Fibroblast of skin of left biceps (primary cell): ENCODE data around the gene NCCRP1.

ENCODE experiments used
- DNase-seq, 2 experiments: peaks; one replicate each; pipeline ENCODE4 v3.0.0-alpha.2; 2013; ENCODE audit warnings: low read depth in 2 of 2

Gene NCCRP1

GRCh38 chr19:39180749-39181148 lies 16.0 kb upstream of the NCCRP1 start:
- DNase-seq: no peak

GRCh38 chr19:39181500-39182173 lies 15.1 kb upstream of the NCCRP1 start:
- no peak for DNase-seq

- no peak for DNase-seq
These were observed 14.6 kb upstream of the NCCRP1 start for GRCh38 chr19:39182174-39182505.

- DNase-seq: peak in 1 of 2 experiments; percentile 1
These were observed 13.7 kb upstream of the NCCRP1 start for GRCh38 chr19:39183104-39183503.

GRCh38 chr19:39186391-39186790 lies 10.4 kb upstream of the NCCRP1 start:
- no peak for DNase-seq

GRCh38 chr19:39187552-39187943 lies 9.2 kb upstream of the NCCRP1 start:
- no peak for DNase-seq

GRCh38 chr19:39188960-39189359 lies 7.8 kb upstream of the NCCRP1 start:
- DNase-seq: no peak

GRCh38 chr19:39190768-39191167 lies 6.0 kb upstream of the NCCRP1 start:
- DNase-seq: no peak

GRCh38 chr19:39192846-39193245 lies 3.9 kb upstream of the NCCRP1 start:
- DNase-seq: no peak

GRCh38 chr19:39193803-39194202 lies 3.0 kb upstream of the NCCRP1 start:
- DNase-seq: no peak

- no peak for DNase-seq
These were observed 1.8 kb upstream of the NCCRP1 start for GRCh38 chr19:39194832-39195542.

GRCh38 chr19:39195755-39196154 lies 1.0 kb upstream of the NCCRP1 start:
- no peak for DNase-seq

- DNase-seq: no peak
These were observed 444 bp upstream of the NCCRP1 start for GRCh38 chr19:39196320-39196719.

GRCh38 chr19:39197808-39198207 lies 1.0 kb downstream of the NCCRP1 start:
- no peak for DNase-seq

GRCh38 chr19:39199025-39199424 lies 2.3 kb downstream of the NCCRP1 start:
- no peak for DNase-seq

GRCh38 chr19:39200066-39200802 lies 3.5 kb downstream of the NCCRP1 start:
- DNase-seq: no peak

GRCh38 chr19:39200803-39201115 lies 4.0 kb downstream of the NCCRP1 start:
- DNase-seq: no peak

GRCh38 chr19:39202998-39203355 lies 6.2 kb downstream of the NCCRP1 start:
- no peak for DNase-seq

GRCh38 chr19:39203372-39204341 lies 6.9 kb downstream of the NCCRP1 start, which contains the start of gene SYCN:
SYCN (minus strand) TSS chr19:39204263; CDS start chr19:39204254, 9 bp downstream.
- DNase-seq: no peak

- no peak for DNase-seq
These were observed 8.6 kb downstream of the NCCRP1 start for GRCh38 chr19:39205449-39205764.

- DNase-seq: no peak
These were observed 9.4 kb downstream of the NCCRP1 start for GRCh38 chr19:39206122-39206521.

GRCh38 chr19:39207293-39207836 lies 10.6 kb downstream of the NCCRP1 start:
- DNase-seq: no peak
